ENCODE results near the gene RPLP2. TPM values are rescaled to one million over a fixed set of nuclear protein-coding genes. Genes with fewer than 3 reads are reported as not detected.

Gene RPLP2
- total RNA-seq, 1 experiment from 2014 or later: 1,270 TPM

DNA sequence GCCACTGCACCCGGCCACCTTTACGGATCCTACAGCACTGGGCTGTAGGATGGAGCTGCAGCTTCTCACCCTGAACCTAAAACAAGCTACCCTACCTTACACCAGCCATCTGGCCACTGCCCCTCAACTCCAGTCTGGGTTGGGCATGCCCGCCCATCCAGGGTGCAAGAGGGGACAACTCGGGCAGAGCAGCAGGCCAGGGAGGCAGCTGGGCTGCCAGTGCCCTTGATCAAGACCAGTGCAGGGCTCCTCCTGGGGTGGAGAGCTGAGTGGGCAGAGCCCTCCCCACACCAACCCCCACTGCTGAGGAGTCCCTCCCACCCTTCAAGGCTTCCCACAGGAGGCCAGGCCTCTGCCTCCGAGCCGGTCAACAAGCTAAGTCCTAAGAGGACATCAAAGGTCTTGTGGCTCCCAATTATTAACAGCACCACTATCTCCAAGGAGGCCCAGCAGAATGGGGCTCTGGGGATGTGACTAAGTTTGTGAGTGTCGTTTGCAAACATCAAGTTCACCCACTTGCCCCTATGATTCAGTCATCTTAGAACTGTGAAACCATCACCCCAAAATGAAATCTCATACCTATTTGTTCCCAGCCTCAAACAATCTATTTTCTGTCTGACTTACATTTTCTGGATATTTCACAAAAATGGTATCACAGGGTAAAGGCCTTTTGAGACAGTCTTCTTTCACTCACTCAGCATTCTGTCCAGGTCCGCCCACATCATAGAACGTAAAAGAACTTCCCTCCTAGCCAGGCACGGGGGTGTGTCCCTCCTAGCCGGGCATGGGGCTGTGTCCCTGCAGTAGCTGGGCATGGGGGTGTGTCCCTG, 43.4 kb upstream of the RPLP2 start:
- Histone ChIP-seq H3K36me3 (ENCODE audit: low read depth) (peaks cover 6% of the 10 kb centered on the region; the same call in 1 of the 2 replicates), H3K79me2 (ENCODE audit: low read depth) (no peaks in the 10 kb centered on the region), H3K4me2 (no peak overlapping the region), H2AFZ (no peak overlapping the region), H4K20me1 (ENCODE audit: insufficient read depth) (peaks cover 23% of the 10 kb centered on the region), H3K9me3 (ENCODE audit: insufficient read depth, low read depth) (no peaks in the 10 kb centered on the region), H3K27me3 (ENCODE audit: insufficient read depth, low read depth) (no peaks in the 10 kb centered on the region), H3K27ac (no peak overlapping the region), H3K4me3 (no peak overlapping the region), H3K9me2 (ENCODE audit: insufficient read depth) (no peaks in the 10 kb centered on the region), H3K4me1 (replicated peaks; ENCODE audit: insufficient read depth) (peaks cover 22% of the 10 kb centered on the region), H3F3A (ENCODE audit: insufficient read depth, low read depth) (peaks cover 56% of the 10 kb centered on the region)
- ChIA-PET CTCF (interaction anchor here (0.6 kb wide), 1 partner anchor 9 kb away, joined by 8 read pairs; no protein-coding TSS in a partner anchor), POLR2A (ENCODE audit: unreplicated experiment) (no interaction called here)
- no TSS peak for BruUV-seq (replicated peaks)
- TF ChIP-seq, protein P1, sequence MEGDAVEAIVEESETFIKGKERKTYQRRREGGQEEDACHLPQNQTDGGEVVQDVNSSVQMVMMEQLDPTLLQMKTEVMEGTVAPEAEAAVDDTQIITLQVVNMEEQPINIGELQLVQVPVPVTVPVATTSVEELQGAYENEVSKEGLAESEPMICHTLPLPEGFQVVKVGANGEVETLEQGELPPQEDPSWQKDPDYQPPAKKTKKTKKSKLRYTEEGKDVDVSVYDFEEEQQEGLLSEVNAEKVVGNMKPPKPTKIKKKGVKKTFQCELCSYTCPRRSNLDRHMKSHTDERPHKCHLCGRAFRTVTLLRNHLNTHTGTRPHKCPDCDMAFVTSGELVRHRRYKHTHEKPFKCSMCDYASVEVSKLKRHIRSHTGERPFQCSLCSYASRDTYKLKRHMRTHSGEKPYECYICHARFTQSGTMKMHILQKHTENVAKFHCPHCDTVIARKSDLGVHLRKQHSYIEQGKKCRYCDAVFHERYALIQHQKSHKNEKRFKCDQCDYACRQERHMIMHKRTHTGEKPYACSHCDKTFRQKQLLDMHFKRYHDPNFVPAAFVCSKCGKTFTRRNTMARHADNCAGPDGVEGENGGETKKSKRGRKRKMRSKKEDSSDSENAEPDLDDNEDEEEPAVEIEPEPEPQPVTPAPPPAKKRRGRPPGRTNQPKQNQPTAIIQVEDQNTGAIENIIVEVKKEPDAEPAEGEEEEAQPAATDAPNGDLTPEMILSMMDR (conservative IDR thresholded peaks at IDR 0.05): no peak
- no peak for TF ChIP-seq EZH2 (IDR thresholded peaks at IDR 0.05; ENCODE audit: low read depth)
- intact Hi-C loops (cut with micrococcal nuclease; ENCODE audit: unreplicated experiment): no loop called here
- DNase-seq: no peak

DNA sequence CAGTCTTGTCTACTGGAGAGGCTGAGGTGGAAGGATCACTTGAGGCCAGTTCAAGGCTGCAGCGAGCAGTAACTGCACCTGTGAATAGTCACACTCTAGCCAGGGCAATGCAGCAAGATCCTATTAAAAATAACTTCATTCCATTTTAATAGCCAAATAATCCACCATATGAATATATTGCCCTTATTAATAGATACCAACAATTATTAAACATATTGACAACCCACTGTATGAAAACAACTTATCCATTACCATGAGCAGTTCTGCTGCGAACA, 42.9 kb upstream of the RPLP2 start:
- Histone ChIP-seq H3K27me3 (ENCODE audit: insufficient read depth, low read depth) (no peaks in the 10 kb centered on the region), H4K20me1 (ENCODE audit: insufficient read depth) (peaks cover 25% of the 10 kb centered on the region), H3K9me3 (ENCODE audit: insufficient read depth, low read depth) (no peaks in the 10 kb centered on the region), H3K4me3 (no peak overlapping the region), H3K36me3 (ENCODE audit: low read depth) (peaks cover 6% of the 10 kb centered on the region; the same call in 1 of the 2 replicates), H3K4me2 (no peak overlapping the region), H3K79me2 (ENCODE audit: low read depth) (no peaks in the 10 kb centered on the region), H3K9me2 (ENCODE audit: insufficient read depth) (no peaks in the 10 kb centered on the region), H2AFZ (no peak overlapping the region), H3F3A (ENCODE audit: insufficient read depth, low read depth) (peaks cover 51% of the 10 kb centered on the region), H3K4me1 (replicated peaks; ENCODE audit: insufficient read depth) (peaks cover 17% of the 10 kb centered on the region), H3K27ac (no peak overlapping the region)
- no TSS peak for BruUV-seq (replicated peaks)
- no peak for DNase-seq
- TF ChIP-seq, protein P1 (conservative IDR thresholded peaks at IDR 0.05): no peak
- no peak for TF ChIP-seq EZH2 (IDR thresholded peaks at IDR 0.05; ENCODE audit: low read depth)
- POLR2A ChIA-PET (ENCODE audit: unreplicated experiment): no interaction called here
- intact Hi-C loops (cut with micrococcal nuclease; ENCODE audit: unreplicated experiment): no loop called here
- CTCF ChIA-PET: interaction anchor here (0.6 kb wide), 1 partner anchor 9 kb away, joined by 8 read pairs; no protein-coding TSS in a partner anchor

DNA sequence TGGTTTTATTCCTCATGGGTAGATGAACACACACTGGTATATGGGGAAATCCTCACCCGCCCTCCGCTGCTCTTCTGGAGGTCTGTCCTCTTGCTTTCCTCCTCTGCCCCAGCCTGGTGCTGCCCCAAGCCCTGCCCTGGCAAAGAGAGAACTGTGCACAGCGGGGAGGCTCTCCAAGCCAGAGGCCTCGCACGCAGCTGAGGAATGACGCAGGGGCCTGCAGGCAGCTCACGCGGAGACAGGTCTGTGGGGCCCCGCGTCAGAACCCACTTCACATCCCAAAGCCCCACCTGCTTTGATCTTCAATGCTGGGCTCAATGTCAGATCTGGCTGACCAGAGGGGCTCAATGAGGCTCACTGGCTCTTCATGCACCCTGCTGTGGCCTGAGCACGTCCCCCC, 42.5 kb upstream of the RPLP2 start:
- Histone ChIP-seq H3K9me2 (ENCODE audit: insufficient read depth) (no peaks in the 10 kb centered on the region), H3F3A (ENCODE audit: insufficient read depth, low read depth) (peaks cover 47% of the 10 kb centered on the region), H3K79me2 (ENCODE audit: low read depth) (no peaks in the 10 kb centered on the region), H3K36me3 (ENCODE audit: low read depth) (peaks cover 6% of the 10 kb centered on the region; the same call in 1 of the 2 replicates), H3K27me3 (ENCODE audit: insufficient read depth, low read depth) (no peaks in the 10 kb centered on the region), H4K20me1 (ENCODE audit: insufficient read depth) (peaks cover 25% of the 10 kb centered on the region), H3K4me2 (no peak overlapping the region), H3K4me3 (no peak overlapping the region), H3K4me1 (replicated peaks; ENCODE audit: insufficient read depth) (peaks cover 13% of the 10 kb centered on the region), H3K27ac (no peak overlapping the region), H3K9me3 (ENCODE audit: insufficient read depth, low read depth) (no peaks in the 10 kb centered on the region), H2AFZ (no peak overlapping the region)
- intact Hi-C loops (cut with micrococcal nuclease; ENCODE audit: unreplicated experiment): no loop called here
- POLR2A ChIA-PET (ENCODE audit: unreplicated experiment): no interaction called here
- no peak for DNase-seq
- TF ChIP-seq EZH2 (IDR thresholded peaks at IDR 0.05; ENCODE audit: low read depth): no peak
- TF ChIP-seq, protein P1 (conservative IDR thresholded peaks at IDR 0.05): no peak
- no TSS peak for BruUV-seq (replicated peaks)
- CTCF ChIA-PET: no interaction called here
